SW 1271 (cell line): ENCODE data around the gene KRTAP9-3.
"Not testable (repeated sequence)": the region's sequence is repeated elsewhere in the genome, so short reads cannot be mapped to it uniquely, and the experiment has no call there.

ENCODE experiments used
- DNase-seq, 2 experiments: peaks; one replicate each; lab custom pipeline; 2025; lab: John Stamatoyannopoulos, UW

The KRTAP9-3 gene, protein sequence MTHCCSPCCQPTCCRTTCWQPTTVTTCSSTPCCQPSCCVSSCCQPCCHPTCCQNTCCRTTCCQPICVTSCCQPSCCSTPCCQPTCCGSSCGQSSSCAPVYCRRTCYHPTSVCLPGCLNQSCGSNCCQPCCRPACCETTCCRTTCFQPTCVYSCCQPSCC

DNA sequence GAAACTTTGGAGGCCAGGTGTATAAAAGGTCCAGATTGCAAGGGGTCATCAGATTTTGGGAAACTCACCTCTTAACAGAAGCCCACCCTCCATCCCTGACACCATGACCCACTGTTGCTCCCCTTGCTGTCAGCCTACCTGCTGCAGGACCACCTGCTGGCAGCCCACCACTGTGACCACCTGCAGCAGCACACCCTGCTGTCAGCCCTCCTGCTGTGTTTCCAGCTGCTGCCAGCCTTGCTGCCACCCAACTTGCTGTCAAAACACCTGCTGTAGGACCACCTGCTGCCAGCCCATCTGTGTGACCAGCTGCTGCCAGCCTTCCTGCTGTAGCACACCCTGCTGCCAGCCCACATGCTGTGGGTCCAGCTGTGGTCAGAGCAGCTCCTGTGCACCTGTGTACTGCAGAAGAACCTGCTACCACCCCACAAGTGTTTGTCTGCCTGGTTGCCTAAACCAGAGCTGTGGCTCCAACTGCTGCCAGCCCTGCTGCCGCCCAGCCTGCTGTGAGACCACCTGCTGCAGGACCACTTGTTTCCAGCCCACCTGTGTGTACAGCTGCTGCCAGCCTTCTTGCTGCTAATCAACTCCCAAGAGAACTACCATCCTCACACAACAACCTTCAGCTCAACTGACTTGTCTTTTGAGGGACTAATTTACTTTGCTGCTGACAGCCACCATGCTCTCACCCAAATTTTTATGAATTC, at the start of gene KRTAP9-3:
KRTAP9-3 (plus strand) TSS at position 51 of the 707 bp plus-strand sequence; CDS start at position 104, 53 bp downstream.
- not testable (repeated sequence) for DNase-seq

DNA sequence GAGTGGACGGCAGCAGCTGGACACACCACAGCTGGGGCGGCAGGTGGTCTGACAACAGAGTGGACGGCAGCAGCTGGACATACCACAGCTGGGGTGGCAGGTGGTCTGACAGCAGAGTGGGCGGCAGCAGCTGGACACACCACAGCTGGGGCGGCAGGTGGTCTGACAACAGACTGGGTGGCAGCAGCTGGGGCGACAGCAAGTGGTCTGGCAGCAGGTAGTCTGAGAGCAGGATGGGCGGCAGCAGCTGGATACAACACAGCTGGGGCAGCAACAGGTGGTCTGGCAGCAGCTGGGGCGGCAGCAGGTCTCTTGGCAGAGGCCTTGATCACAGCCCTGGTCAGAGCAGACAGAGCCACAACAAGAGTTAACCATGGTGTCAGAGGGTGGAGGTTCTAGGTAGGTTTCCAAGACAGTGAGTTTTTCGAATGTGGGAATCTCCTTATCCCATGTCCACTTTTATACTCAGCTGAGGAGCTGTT, 47.7 kb upstream of the KRTAP9-3 start, which contains the start of gene KRTAP4-1:
KRTAP4-1 (minus strand) TSS at position 432 of the 482 bp plus-strand sequence; CDS start at position 375, 57 bp downstream.
- DNase-seq, result no peak

DNA sequence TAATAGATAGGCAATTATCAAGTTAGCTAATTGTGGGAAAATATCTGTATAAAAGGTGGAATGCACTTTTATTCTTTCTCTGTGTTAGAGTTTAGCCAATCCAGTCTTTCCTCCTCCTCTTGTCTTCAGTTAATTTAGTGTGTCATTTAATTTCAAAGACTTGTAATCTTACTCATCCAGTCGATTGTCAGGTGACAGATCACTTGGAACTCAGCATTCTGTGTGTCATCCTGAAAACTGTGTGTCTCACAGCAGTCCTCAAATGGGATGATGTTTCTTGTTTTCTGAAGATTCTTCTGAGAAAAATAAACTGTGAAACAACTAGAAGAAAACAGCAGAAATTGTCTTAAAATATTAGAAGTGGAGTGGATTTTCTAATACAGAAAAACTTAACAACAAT, 47.2 kb upstream of the KRTAP9-3 start:
- no peak for DNase-seq

DNA sequence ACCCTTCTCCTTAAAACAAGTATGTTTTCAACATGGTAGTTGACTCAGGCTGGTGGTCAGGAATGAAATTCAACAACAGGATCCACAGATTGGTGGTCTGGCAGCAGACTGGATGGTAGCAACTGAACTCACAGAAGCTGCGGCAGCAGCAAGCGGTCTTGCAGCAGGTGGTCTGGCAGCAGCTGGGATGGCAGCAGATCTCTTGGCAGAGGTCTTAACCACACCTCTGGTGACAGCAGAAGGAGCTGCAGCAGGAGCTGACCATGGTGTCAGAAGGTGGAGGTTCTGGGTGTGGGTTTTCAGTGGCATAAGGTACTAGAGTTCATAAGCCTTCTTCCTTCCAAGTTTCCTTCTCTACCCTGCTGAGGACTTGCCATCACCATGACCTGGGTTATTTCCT, 45.4 kb upstream of the KRTAP9-3 start:
- no peak for DNase-seq

DNA sequence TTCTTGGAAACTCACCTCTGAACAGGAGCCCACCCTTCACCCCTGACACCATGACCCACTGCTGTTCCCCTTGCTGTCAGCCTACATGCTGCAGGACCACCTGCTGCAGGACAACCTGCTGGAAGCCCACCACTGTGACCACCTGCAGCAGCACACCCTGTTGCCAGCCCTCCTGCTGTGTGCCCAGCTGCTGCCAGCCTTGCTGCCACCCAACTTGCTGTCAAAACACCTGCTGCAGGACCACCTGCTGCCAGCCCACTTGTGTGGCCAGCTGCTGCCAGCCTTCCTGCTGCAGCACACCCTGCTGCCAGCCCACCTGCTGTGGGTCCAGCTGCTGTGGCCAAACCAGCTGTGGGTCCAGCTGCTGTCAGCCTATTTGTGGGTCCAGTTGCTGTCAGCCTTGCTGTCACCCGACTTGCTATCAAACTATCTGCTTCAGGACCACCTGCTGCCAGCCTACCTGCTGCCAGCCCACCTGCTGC, 42.4 kb upstream of the KRTAP9-3 start, which contains the start of gene KRTAP9-1:
KRTAP9-1 (plus strand) TSS at position 51 of the 482 bp plus-strand sequence; CDS start at position 51, 0 bp downstream.
- DNase-seq, result not testable (repeated sequence)

DNA sequence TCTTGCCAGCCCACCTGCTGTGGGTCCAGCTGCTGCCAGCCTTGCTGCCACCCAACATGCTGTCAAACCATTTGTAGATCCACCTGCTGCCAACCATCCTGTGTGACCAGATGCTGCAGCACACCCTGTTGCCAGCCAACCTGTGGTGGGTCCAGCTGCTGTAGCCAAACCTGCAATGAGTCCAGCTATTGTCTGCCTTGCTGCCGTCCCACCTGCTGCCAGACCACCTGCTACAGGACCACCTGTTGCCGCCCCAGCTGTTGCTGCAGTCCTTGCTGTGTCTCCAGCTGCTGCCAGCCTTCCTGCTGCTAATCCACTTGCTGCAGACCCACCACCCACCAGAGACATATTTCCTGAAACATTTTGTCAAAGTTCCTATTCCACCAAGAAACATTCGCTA, 41.9 kb upstream of the KRTAP9-3 start:
- no peak for DNase-seq

DNA sequence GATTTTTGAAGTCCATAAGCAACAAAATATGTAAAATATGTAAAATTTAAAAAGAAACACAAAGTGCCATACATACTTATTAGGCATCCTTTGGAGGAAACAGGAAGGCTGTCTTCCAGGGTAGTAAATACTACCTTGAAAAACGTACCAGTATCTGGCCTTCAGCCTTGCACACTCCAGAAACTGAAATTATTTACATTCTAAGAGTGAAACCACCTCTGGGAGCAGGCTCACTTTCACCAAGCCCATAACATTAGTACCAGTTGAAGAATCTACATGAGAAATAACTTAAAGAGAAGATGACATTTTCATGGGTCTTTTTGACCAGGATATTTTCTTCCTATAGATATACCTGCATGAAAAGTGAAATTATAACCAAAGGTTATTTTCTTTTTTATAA, 36.2 kb upstream of the KRTAP9-3 start:
- no peak for DNase-seq

DNA sequence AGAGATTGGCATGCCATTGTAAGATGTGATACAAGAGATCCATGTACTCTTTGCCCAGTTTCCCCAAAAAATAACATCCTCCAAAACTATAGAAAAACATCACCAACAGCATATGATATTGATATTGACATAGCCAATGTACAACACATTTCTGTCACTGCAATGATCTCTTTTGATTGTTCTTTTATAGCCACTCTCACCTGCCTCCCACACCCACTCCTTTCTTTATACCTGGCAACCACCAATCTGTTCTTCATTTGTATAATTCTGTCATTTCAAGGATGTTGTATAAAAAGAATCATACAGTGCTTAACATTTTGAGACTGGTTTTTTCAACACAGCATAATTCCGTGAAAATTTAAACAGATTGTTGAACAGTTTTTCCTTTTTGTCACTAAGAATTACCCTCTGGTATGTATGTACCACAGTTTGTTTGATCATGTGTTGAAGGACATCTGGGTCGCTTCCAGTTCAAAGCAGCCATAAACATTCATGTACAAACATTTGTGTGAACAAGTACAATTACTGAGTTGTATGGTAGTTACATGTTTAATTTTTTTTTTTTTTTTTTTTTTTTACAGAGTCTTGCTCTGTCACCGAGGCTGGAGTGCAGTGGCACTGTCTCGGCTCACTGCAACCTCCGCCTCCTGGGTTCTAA, 32.7 kb upstream of the KRTAP9-3 start:
- no peak for DNase-seq

DNA sequence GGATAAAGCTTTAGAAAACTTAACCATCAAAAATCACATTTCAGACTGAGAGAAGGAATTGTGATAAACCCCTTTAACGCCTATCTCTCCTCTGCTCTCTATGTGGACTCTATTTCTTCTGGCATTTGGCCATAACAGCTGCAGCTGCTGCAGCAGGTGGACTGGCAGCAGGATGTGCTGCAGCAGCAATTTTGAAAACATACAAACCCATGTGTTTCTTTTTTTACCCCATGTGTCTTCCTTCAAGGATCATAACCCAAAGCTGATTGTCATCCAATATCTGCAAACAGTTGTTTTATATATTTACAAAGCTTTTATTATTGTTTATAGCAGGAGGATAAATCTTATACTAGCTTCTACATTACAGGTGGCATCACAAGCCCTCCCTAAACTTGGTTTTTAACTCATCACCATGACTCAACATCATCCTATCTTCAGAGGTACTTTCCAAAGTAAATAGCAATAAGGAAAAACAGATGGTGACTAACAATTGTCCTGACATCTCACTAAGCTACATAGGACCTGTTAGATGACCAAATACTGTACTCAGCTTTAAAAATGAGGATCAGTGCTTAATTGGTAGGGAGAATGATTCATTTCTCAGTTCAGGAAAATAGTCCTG, 20.3 kb upstream of the KRTAP9-3 start:
- no peak for DNase-seq

DNA sequence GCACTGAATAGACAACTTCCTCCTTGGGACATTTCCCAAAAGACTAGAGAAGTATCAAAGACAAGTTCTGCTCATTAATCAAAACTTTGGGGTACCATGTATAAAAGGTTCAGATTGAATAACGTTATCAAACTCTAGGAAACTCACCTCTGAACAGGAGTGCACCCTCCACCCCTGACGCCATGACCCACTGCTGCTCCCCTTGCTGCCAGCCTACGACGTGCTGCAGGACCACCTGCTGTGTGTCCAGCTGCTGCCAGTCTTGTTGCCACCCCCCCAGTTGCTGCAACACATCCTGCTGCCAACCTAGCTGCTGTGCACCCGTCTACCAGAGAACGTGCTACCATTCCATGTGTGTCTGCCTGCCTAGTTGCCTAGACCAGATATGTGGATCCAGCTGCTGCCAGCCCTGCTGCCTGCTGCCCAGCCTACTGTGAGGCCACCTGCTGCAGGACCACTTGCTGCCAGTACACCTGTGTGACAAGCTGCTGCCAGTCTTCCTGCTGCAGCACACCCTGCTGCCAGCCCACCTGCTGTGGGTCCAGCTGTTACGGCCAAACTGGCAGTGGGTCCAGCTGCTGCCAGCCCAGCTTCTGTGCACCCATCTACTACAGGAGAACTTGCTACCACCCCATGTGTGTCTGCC, 19.6 kb upstream of the KRTAP9-3 start:
- no peak for DNase-seq

DNA sequence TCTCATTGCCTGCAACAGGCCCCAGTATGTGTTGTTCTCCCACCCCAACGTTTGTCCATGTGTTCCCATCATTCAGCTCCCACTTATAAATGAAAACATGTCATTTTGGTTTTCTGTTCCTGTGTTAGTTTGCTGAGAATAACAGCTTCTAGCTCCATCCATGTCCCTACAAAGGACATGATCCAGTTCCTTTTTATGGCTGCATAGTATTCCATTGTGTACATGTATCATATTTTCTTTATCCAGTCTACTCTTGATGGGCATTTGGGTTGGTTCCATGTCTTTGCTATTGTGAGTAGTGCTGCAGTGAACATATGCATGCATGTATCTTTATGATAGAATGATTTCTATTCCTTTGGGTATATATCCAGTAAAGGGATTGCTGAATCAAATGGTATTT, 16.6 kb upstream of the KRTAP9-3 start:
- no peak for DNase-seq

DNA sequence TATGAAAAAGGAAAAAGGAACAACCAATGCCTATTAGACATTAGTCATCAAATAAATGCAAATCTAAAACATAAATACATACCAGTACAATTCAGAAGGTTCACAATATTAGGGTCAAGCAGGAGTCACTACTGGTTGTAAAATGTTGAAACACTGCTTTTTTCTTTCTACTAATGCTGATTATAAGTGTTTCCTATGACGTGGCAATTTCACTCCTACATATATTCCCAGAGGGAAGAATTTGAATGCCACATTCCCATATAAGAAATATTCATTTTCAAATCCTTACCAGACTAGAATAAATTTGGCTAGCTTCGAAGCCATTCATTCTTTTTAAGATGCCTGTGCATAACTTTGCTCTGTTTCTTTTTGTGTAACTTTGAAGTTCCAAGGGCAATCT, 8.4 kb upstream of the KRTAP9-3 start:
- DNase-seq, result no peak

DNA sequence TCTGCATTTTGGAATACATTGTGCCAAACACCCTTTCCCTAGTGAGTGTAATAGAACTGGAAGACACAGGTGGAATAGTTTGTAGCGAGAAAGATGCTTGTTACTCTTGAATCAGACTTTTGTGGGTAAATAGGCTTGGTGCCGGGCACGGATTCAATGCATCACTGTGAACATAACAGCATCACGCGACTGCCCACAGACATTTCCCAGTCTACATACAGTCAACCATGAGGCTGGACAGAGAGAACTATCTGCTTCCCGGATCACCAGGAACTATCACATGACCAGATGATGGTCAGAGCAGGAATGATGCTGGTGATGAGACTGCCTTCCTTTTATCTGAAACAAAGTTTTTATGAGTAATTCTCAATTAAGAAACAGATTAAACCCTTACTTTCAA, 6.2 kb upstream of the KRTAP9-3 start:
- no peak for DNase-seq

DNA sequence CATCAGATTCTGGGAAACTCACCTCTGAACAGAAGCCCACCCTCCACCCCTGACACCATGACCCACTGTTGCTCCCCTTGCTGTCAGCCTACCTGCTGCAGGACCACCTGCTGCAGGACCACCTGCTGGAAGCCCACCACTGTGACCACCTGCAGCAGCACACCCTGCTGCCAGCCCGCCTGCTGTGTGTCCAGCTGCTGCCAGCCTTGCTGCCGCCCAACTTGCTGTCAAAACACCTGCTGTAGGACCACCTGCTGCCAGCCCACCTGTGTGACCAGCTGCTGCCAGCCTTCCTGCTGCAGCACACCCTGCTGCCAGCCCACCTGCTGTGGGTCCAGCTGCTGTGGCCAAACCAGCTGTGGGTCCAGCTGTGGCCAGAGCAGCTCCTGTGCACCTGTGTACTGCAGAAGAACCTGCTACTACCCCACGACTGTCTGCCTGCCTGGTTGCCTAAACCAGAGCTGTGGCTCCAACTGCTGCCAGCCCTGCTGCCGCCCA, 5.6 kb upstream of the KRTAP9-3 start, which contains the start of gene KRTAP9-2:
KRTAP9-2 (plus strand) TSS at position 51 of the 498 bp plus-strand sequence; CDS start at position 58, 7 bp downstream.
- not testable (repeated sequence) for DNase-seq

DNA sequence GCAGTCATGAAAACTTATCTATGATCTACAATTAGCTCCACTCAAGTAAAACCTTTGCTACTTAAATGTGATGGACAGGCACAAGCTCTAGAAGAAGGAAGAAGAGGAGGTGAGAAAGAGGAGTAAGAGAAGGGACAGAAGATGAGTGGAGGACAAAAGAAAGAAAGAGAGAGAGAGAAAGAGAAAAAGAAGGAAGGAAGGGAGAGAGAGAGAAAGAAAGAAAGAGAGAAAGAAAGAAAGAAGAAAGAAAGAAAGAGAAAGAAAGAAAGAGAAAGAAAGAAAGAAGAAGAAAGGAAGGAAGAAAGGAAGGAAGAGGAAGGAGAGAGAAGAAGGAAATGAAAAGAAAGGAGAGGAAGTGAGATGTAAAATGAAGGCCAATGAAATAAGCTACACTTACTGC, 2.2 kb upstream of the KRTAP9-3 start:
- no peak for DNase-seq

DNA sequence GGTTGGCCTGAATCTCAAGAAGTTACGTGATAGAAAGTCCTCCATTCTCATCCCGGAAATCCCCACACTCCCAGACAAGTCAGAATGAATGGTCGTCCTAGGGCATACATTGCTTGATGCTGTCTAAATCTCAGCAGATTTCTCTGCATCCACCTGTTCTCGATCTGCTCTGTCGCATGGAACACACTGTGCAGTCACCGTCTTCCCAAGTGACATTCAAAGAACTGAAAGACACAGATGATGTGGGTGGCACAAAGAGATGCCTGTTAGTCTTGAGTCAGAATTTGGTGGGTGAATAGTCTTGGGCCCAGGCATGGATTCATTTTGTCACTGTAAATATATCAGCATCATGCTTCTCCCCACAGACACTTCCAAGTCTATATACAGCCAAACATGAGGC, 518 bp upstream of the KRTAP9-3 start:
- no peak for DNase-seq

DNA sequence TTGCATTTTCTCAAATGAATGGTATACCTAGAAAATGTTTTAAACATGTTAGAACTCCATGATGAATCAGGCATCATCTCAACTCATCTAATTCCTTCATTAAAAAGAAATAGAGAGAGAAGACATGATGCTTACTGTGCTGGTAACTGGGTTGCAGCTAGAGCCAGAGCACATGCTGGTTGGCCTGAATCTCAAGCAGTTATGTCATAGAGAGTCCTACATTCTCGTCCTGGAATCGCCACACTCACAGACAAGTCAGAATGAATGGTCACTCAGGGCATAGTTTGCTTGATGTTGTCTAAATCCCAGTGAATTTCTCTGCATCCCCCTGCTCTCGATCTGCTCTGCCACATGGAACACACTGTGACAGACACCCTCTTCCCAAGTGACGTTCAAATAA, 4.9 kb downstream of the KRTAP9-3 start:
- DNase-seq, result not testable (repeated sequence)

DNA sequence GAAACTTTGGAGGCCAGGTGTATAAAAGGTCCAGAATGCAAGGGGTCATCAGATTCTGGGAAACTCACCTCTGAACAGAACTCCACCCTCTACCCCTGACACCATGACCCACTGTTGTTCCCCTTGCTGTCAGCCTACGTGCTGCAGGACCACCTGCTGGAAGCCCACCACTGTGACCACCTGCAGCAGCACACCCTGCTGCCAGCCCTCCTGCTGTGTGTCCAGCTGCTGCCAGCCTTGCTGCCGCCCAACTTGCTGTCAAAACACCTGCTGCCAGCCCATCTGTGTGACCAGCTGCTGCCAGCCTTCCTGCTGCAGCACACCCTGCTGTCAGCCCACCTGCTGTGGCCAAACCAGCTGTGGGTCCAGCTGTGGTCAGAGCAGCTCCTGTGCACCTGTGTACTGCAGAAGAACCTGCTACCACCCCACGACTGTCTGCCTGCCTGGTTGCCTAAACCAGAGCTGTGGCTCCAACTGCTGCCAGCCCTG, 5.7 kb downstream of the KRTAP9-3 start, which contains the start of gene KRTAP9-8:
KRTAP9-8 (plus strand) TSS at position 51 of the 489 bp plus-strand sequence; CDS start at position 104, 53 bp downstream.
- DNase-seq, result not testable (repeated sequence)

DNA sequence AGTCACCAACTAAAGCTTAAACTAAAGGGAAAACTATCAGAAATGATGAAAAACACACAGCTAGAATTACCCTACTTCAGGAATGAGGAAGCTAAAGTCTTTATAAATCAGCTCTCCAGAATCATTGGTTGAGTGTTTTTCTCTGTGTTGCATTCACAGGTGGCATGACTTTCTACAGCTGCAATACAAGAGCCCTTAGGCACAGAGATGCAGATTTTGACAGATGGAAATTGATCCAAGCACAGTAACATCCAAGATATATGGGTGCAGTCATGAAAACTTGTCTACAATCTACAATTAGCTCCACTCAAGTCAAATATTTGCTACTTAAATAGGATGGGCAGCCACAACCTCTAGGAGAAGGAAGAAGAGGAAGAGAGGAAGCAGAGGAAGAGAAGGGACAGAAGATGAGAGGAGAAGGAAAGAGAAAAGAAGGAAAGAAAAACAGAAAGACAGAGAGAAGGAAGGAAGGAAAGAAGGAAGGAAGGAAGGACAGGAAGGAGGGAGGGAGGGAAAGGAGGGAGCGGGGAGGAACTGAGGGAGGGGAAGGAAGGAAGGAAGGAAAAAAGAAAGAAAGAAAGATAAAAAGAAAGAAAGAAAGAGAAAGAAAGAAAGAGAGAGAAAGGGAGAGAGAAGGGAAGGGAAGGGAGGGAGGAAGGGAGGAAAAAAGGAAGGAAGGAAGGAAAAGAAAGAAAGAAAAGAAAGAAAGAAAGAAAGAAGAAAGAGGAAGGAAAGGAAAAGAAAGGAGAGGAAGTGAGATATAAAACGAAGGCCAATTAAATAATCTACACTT, 14.9 kb downstream of the KRTAP9-3 start:
- DNase-seq, result not testable (repeated sequence)

DNA sequence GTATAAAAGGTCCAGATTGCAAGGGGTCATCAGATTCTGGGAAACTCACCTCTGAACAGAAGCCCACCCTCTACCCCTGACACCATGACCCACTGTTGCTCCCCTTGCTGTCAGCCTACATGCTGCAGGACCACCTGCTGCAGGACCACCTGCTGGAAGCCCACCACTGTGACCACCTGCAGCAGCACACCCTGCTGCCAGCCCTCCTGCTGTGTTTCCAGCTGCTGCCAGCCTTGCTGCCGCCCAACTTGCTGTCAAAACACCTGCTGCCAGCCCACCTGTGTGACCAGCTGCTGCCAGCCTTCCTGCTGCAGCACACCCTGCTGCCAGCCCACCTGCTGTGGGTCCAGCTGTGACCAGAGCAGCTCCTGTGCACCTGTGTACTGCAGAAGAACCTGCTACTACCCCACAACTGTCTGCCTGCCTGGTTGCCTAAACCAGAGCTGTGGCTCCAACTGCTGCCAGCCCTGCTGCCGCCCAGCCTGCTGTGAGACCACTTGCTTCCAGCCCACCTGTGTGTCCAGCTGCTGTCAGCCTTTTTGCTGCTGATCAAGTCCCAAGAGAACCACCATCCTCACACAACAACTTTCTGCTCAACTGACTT, 17.5 kb downstream of the KRTAP9-3 start, which contains the start of gene KRTAP9-4:
KRTAP9-4 (plus strand) TSS at position 51 of the 604 bp plus-strand sequence; CDS start at position 85, 34 bp downstream.
- DNase-seq, result not testable (repeated sequence)
